Fibroblast of upper back skin (primary cell): ENCODE measurements around the gene NFIX.

ENCODE experiments used
- DNase-seq: peaks from one replicate; pipeline ENCODE4 v3.0.0-alpha.2; 2013

NFIX gene

DNA sequence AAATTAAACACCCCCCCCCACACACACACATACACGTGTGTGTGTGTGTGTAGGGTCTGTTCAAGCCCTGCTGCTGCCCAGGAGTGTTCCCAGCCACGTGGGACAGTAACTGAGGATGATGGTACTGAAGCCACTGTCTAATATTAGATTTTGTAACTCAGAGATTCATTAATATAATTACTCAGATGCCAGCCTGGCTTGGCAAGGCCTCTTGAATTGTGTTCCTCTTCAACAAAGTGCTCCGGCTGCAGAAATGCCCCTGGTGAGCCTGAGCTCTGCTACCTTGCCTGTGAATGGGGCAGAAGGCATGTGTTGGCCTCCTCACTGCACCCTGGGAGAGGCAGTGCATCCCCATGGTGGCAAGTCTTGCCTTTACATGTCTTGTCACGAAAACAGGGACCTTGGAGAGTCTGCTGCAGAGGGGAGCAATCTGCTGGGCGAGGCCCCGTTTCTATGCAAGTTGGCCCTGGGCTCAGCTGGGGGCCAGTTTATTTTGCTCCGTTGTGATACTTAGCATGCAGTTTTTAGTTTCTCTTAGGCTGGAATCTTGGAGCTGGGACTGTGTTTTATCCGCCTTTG lies 44.0 kb downstream of the NFIX start:
- DNase-seq, result no peak

DNA sequence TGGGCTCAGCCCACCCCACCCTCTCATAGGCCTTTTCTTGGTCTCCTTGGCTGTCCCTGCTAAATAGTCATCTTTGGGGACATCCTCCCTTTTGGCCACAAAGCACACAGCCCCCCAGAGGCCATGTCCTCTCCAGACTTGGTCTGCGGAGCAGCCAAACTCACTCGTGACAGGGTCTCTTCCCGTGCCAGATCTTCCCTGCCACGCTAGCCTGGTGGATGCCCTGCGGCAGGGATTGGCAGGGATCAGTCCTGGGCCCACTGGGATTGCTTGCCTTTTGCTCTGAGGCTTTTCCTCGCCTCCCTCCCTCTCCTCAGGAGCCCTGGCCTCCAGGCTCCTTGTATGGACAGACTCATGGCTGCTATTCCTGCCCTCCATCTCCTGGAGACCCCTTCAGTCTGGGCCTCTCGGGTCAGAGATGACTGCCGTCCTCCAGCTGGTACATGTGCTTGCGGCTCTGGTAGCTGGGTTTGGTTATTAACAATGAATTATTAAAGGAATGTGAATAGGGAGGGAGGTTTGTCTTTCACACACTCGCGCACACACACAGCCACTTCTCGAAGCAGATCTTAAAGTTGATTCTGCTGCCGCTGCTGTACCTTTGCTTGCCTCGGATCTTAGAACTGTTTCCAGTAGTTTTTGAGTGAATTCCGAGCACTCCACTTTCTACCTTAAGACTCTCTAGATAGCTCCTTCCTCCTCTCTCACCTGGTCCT lies 45.1 kb downstream of the NFIX start:
- DNase-seq, result no peak

DNA sequence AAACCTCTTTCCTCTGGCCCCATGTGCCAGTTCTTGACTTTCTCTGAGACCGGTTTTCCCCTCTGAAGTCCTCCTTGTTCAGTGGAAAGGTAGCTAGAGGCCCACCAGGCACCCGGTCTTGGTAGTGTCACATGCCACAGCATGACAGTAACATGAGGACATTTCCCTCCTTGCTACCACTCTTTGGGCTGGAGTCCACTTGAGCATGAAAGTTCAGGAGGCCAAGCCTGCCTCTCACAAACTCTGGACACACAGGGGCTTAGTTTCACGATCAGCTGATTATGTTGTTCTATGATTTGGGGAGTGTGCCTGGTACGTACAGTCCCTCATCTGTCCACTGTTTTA lies 45.6 kb downstream of the NFIX start:
- no peak for DNase-seq

DNA sequence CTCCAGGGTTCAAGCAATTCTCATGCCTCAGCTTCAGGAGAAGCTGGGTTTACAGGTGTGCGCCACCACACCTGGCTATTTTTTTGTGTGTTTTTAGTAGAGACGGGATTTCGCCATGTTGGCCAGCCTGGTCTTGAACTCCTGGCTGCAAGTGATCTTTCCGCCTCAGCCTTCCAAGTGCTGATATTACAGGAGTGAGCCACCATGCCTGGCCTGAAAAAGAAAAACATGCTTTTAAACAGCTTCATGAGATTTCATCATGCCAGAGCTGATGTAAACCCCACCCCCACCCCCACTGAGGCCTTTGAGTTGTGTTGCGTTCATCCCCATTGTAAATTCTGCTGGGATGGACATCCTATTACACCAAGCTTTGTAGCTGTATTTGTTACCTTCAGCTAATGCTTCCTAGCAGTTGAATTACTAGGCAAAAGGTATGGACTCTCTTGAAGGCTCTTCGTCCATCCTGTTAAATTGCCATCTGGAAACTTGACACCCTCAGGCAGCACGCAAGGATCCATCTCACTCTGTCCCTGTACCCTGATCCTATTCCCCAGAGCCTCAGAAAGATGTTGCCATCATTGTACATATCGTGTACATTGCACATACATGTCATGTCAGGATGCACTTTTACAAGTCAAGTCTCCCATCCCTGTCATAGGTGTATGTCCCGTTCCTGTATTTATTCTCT lies 47.3 kb downstream of the NFIX start:
- peak; percentile 79 for DNase-seq

DNA sequence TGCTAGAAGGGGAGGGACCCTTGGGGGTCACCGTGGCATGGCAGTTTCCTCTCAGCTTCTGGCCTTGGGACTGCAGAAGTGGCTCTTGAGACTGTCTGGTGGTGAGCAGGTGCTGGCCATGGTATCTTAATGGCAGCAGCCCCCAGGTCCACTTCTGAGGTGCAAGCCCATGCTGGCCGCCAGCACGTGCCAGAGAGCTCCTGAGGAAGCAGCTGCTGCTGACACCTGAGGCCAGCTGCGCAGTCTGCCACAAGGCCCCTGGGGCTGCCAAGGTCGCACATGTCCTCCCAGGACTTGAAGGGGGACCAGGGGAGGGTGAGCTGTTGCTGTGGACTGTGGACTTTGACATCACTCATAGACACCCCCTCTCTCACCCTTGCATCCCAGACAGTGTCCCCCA lies 48.0 kb downstream of the NFIX start:
- DNase-seq, result no peak

DNA sequence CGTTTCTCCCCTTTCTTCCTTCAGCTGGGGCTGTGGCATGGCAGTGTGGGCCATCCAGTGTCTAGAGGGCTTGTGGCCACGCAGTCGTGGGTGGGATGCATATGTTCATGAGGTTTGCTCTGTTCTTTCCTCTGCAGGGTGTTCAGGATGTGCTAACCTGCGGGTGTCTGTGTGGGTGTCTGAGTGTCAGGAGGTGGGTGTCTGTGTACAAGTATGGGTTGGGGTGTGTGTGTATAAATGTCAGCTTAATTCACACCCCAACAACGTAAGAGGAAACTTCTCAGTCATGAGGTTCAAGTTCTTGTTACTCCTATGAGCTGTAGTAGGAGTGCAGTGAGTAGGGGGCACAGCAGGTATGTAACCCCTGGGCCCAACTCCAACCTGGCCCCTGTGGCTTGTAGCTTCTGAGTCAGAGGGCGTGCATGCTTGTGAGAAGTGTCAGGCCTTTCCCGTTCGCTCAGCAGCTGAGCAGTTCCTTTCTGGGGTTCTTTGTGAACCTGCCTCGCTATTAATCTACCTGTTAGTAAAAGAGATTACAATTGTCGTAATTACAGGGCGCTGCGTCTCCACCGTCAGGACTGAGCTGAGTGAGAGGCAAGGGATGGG lies 49.1 kb downstream of the NFIX start:
- no peak for DNase-seq

DNA sequence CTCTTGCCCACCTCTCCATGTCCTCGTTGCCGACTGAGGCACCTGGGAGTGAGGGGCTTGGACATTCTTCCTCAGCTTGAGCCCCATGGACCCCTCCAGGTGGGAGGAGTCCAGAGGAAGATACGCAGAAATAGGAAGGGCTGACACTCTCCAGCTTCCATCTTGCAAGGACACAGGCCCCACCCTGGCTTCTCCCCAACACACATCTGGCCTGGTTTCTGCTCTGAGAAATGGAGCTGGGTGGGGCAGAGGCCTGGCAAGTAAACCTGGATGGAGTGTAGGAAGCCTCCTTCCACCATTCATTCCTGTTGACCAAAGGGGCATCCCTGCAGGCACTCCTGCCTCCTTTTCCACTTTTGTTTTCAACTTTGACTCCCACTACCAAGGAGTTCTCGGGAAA lies 50.5 kb downstream of the NFIX start:
- DNase-seq, result no peak

DNA sequence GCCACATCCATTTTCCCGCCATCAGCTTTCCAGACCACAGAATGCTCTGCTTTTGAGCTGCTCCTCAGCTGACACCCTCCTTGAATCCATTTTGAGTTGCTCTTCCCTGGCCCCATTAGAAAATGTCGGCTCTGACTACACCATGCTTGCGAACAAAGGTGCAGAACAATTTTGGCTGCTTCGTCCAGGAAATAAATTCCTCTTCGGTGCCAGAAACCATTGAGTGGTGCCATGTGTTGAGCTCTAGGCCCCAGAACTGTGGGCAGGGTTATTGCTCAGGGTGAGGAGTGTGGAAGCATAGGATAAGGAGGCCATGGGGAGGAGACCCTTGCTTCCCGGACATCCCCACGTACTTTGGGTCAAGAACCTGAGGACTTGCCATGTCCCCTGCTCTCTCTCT lies 52.1 kb downstream of the NFIX start:
- no peak for DNase-seq

DNA sequence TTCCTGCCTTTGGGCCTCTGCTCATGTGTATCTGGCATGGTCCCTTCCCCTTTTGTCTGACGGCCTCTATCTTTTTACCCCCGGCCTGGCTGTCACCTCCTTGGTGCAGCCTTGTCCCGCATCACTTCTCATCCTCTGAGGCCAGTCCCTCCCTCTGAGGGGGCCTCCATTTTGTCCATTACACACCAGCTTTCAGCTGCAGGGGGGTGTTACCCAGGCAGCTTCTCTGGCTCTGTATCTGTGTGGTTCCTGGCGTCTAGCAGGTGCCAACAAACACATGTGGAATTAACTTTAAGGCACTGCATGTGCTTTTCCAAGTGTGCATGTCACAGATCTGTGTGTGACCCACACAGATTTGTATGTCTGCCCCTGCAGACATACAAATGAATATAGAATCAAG lies 55.0 kb downstream of the NFIX start:
- no peak for DNase-seq

DNA sequence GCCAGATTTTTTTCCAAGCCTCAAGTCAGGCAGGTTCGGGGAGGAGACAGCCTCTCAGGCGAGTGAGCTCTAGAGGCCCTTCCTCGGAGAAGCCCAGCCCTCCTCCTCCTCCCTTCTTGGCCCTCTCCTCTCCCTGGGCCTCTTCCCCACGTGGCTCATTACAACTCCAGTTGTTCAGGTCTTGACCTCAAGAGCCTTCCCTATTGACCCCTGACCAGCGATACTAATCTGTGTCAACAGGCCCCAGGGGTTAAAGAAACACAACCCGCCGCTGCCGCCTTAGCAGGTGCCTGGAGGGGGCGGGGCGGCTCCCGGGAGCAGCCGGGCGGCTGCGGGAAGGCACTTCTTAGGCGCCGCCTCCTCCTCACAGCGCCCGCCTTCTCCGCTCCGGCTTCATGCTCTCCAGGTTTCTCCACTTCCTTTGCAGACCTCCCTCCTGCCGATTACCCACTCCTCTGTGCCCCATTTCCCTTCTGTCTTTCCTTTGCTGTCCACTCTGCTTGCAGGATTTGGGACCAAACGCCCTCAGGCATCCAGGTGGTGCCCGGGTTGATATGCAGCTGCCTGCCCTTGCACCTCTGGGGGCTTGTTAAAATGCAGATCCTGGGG lies 56.4 kb downstream of the NFIX start:
- no peak for DNase-seq

DNA sequence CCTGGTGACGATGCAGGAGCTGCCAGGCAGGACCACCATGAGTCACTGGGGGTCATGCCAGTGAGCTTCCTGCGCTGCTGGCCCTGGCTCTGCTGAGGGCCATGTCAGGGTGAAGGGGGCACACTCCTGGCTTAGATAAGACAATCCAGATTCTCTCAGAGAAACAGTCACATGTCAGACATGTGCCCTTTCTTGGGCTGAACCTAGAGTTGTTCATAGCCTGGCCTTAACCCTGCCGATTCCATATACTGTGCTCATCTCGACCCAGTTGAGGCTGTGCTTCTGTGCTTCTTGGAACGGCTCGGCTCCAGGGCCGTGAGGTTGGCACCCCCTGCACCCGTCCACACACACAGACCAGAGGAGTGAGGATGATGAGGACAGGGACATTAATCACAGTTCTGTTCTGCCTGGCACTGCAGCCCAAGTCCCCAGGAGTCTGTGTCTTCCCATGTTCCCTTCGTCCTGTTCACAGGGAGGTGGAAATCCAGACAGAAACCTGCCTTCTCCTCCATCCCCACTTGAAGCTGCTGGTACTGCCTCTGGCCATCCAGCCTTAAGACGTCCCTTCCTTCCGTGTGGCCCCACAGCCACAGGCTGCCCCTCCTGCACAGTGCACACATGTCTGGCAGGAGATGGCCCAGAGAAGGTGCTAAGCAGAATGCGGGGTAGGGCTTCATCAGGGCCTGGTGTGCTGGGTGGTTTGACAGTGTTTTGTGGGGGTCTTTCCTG lies 57.3 kb downstream of the NFIX start:
- no peak for DNase-seq

DNA sequence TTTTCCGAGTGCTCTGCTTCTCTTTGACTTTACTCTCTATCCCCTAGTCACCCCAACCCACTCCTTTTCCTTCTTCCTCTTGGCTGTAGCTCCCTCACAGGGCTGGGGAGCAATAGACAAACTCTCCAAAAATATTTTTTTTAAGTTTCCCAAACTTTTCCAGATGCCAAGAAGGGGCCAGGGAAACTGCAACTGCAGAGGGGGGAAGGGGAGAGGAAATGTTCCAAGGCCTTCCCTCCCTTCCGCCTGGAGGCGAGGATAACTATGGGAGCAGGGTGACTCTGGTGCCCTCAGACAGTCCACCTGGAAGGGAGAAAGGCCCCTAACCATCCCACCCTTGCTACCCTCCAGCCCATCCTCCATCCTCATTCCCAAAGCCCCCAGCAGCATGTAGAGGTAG lies 58.0 kb downstream of the NFIX start:
- DNase-seq, result peak; percentile 75

DNA sequence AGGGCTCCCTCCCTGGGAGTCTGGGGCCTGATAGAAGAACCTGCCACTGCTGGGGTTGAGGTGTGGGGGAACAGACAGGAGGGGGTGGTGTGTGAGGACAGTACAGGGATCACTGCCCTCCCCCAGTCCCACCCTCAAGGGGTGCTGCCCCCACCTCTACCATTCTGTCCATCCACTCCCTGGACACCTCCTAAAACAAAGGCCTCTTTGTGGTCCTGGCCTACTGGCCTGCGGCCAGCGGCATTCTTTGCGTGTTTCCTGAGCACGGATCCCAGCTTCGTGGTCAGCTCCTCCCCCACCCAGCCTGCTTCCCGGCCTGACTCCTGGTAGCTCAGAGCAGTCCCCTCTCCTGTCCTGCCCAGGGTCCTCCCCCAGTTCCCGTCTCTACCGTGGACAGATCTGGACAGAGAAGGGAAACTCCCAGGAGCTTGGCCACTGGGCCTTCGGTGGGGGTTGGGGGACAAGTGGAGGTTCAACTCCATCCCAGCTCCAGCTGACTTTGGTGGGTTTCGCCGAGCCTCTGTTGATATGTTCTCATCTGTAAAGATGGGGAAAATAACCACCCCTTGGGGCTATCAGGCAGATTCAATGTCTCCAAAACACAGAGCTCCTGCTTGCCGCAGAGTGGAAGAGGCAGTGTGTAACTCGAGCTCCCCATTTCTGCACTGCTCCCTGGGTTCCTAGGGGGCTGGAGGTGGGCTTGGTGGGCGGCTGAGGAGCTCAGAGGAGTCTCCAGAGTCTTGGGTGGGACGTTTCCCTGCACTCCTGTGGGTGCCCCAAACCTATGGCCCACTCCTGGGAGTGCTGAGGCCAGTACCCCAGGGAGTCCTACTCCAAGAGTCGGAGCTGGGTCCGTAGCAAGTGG lies 58.7 kb downstream of the NFIX start:
- peak; percentile 98 for DNase-seq

DNA sequence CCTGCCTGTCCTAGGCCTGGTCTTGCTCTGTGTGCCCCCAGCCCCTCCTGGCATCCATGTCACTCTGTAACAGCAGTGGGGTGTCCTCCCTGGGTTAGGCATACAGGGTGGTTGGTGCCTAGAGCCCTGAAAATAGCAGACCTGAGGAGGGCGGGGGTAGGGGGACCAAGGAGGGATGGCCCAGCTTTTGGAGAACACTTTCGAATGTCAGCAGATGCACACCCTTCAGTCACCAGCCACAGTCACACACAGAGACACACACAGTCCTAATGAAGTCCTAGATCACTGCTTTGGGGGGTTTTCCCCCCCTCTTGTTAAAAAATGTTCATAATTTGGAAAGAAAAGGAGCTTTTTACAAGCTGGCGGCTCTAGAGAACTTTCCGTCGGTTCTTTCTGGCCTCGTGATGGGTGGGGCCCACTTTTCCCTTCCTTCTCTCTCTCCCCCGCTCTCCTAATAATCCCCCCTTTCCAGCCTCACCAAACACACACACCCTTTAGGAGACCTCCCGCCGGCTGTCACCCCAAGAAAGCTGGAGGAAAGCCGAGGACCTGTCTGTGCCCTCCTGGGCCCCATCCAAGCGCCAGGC lies 59.4 kb downstream of the NFIX start:
- no peak for DNase-seq

DNA sequence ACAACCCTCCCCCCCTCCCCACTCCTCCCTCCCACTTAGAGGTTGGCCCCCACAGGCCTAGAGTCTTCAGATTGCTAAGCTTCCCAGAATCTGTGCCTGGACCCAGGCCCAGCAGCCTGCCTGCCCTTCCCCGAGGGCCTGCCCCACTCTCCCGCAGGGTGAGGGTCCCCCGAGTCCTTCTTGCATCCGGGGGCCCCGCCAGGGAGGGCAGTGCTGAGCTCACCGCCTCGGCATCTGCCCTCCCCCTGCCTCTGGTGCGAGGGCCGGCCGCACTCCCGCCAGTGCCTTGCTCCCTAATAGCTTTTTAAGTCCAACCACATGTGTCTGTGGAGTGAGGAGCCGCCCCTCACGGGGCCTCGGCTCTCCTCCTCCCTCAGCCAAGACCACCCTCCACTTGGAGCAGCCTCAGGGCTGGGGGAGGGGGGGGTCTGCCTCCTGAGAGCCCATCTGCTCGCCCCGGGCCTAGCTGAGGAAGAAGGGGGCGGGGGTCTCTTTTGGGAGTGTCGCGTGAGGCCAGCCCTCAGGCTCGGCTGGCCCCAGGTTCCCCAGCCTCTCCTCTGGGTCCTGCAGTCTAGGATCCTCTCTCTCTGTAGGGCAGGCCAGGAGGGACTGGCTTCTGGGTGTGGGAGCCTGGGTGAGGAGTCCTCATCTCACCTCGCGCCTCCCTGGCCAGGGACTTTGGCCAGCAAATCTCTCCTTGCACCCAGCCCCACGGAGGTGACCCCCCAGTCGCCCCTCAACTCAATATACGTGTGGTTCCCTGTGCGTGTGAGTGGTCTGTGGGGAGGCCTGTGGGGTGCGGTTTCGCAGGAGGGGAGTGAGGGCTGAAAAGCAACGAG lies 60.2 kb downstream of the NFIX start:
- DNase-seq, result peak; percentile 99

DNA sequence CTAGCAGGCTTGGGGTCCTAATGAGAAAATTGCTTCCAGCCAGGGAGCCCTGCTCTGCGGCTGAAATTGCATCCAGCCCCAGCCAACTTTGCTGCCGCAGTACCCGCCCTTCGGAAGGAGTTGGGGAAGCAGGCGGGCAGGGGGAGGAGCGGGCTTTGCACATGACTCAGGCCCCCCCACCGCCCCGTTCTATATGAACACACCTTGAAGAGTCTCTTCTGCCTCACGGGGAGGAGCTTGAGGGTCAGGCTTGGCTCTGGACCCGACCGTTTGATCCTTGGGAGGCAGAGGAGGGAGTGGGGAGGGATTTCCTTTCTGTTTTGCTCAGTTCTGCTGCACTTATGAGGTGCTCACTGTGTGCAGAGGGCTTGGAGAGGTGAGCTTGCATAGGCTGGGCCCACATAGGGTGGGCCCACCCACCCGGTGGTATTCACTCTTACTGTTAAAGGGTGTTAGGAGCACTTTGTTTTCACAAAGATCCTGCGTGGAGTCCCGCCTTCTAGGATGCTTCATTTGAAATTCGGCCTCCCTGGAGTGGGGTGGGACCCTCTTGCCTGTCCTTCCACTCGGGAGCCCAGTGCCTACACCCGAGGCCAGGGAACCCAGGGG lies 60.9 kb downstream of the NFIX start:
- DNase-seq, result peak; percentile 97

DNA sequence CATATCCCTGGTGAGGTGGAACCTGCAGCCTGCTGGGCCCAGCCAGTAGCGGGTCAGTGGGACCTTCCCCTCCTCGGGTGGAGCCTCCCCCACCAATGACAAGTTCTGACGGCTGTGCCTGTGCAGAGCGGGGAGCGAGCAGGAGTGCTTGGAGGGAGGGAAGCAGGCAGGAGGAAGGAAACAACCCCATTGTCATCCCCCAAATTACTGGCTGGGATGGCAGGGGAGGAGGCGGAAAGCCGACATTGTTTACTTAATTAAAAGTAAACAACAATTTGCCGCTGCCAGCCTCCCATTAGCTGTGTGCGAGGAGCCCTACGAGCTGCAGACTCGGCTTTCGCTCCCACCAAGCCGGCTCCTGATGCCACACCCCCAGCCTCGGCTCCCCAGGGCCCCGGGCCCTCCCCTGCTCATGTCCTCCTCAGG lies 61.9 kb downstream of the NFIX start:
- no peak for DNase-seq

DNA sequence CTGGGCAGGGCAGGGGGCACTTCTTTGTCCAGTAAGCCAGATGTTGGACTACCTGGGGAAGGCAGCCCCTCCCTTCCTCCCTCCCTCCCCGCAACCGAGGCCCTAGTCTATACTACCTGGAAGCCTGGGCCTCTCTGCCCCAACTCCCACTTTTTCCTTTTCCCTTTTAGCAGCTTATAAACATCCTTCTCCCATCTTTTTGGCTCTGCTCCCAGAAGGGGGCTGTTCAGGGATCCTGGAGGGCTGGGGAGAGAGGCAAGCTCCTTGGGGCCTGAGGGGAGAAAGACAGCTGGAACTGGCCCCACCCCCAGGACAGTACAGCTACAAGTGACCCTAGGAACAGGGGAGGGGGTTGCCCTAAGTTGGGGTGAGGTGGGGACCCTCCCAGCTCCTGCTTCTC lies 62.5 kb downstream of the NFIX start:
- peak; percentile 67 for DNase-seq

DNA sequence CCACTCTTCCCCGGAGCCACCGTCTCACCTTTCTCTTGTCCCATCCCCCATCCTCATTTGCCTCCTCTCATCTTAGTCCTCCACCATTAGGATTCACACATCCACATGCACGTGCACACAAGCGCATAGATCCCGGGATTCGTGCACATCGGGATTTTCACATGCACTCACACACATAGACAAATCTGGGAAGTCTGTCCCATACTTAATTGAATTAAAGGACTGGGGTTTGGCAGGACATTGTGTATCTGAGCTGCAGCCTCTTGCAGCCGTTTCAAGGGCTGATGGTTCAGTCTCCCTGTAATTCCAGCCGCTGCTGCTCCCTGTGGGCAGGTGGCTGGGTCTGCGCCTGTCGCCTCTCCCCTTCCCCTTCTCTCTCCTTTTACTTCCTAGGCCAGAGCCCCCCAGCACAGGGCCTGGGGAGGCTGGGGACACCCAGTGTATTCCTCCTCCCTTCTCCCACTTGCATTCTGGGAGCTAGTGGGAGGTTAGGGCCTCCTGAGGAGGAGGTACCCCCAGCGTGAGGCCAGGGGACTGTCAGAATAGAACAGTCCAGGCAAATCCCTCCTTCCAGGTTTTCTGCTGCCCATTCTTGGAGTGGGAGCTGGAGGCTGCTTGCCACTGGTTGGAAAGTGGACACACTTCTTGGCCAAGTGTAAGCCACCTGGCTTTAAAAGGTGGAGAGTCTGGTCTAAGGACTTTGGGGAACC lies 63.8 kb downstream of the NFIX start:
- DNase-seq, result no peak
